NCI-H226 (cell line): ENCODE data around the gene SPRYD4.
"Not testable (repeated sequence)": the region's sequence is repeated elsewhere in the genome, so short reads cannot be mapped to it uniquely, and the experiment has no call there.

ENCODE experiments used
- DNase-seq: peaks from one replicate; pipeline ENCODE4 v3.0.0-alpha.2; 2015

SPRYD4 gene

DNA sequence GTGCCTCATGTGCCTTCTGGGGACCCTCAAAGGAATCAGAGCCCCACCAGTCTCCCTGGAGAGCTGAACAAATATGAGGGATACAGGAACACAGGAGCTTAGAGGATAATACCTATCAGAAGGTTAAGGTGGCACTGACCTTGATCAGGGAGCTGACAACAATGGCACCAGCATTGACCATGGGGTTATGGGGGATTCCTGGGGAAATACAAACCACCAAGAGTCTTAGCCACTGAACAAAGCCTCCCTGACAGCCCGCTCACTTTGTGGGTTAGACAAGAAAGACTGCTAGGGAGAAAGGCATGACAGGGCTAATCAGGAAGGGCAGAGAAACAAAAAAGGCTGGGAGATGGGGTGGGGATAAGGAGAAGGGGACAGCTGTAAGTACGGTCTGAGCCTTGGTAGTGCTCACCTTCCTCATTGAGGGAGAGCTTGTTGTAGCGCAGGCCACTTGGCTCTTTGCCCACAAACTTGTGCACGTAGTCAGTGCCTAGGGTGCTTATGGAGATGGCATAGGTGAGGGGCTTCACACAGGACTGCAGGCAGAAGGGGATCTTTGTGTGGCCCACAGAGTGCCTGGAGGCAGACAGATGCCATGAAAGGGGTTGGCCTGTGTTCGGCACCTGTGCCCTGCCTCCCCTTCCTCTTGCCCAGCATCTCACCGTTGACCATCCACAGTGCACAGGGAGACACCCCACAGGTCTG is 9.3 kb downstream of the SPRYD4 start:
- no peak for DNase-seq

DNA sequence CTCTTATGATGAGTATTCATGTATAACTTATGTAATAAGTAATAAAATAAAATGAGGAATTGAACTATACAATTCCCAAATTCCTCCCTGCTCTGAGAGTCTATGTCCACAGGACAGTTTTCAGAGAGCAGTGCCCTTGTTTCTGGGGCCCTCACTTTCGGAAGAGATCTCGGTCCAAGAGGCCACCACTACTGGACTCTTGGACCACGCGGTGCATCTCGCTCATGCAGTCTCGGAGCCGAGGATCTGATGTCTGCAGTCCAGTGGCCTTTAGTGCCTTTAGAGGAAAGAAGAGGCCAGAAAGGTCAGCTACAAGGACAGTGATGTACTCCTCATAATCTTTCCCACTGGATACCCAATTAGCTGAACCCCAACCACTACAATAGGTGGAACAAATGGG is 11.2 kb downstream of the SPRYD4 start:
- no peak for DNase-seq

DNA sequence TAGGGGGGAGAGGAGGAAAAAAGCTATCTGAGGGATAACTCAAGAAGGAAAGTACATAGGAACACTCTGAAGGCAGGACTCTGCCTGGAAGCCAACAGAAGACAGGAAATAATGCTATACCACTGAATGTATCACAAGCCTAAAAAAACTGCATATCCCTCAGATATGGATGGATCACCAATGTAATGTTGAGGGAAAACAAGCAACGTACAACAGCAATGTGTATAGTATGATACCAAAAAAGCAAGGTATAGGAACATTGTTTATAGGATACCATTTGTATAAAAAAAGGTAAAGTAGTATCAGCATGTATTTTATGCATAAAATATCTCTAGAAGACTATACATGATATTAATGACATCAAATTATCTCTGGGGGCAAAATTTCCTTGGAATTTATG is 16.2 kb downstream of the SPRYD4 start:
- no peak for DNase-seq

DNA sequence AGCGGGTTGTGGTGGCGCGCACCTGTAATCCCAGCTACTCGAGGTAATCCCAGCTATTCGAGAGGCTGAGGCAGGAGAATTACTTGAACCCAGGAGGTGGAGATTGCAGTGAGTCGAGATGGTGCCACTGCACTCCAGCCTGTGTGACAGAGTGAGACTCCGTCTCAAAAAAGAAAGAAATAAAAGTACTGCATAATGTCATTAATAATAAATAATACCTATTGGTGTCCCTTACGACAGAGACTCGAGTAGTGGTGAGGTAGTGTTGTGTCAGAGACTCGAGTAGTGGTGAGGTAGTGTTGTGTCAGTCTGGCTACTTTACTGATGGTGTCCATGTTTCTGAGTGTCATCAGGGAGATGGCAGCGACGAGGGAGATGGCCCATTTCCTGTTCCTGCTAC is 18.3 kb downstream of the SPRYD4 start:
- no peak for DNase-seq

DNA sequence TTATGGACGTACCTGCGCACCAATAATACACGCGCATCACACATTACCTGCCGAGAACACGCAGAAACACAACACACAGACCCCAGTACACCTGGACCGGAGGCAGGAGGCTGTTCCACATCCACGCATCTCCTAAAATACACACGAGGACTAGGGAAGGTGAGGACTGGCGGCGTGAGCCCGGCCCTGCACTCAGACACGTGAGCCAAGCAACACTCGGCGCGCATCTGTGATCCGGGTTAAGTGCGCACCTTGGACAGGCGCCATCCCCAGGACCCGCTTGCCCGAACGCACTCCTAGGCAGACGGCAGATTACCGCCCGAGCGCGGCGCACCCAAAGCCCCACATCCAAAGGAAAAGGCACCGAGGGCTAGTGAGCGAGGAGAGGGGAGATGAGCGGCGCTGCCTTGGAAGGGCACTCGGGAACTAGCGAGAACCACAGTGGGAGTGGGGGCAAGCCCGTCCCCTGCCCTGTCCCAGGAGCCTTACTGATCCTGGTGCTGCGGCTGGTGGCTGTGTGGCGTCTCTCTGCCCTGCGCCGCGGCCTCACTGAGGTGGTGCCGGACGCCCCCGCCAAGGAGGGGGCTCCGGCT is 19.2 kb downstream of the SPRYD4 start:
- no peak for DNase-seq

GRCh38 chr12:56488041-56488955 is 19.9 kb downstream of the SPRYD4 start, which contains the start of gene GLS2:
Gene GLS2 (minus strand): TSS chr12:56488161. CDS start chr12:56488118, 43 bp downstream.
- peak; percentile 55 for DNase-seq

DNA sequence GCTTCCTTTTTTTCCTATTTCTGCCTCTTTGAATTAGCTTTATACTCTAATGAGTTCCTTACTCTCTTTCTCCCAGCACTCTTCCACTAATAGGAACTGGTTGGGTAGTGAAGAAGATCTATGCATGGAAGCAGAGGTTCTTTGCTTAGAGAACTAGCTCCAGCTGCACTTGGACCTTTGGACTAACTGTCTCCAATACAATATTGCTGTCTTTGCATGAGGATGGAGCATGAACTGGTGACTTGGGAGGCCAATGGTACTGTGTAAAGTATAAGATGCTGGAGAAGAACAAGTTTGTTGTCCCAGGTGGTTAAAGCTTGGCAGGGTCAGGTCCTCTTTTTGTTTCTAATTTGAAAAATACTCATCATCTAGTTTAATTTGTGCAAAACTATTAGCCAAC is 22.0 kb downstream of the SPRYD4 start:
- DNase-seq: no peak

GRCh38 chr12:56493409-56494105 is 25.2 kb downstream of the SPRYD4 start:
- DNase-seq: not testable (repeated sequence)

DNA sequence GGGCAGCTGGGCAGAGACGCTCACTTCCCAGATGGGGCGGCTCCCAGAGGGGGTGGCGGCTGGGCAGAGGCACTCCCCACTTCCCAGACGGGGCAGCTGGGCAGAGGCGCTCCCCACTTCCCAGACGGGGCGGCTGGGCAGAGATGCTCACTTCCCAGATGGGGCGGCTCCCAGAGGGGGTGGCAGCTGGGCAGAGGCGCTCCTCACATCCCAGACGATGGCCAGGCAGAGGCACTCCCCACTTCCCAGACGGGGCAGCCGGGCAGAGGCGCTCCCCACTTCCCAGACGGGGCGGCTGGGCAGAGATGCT is 25.7 kb downstream of the SPRYD4 start:
- DNase-seq: not testable (repeated sequence)

- DNase-seq: not testable (repeated sequence)
Observed at GRCh38 chr12:56494481-56494880, 26.1 kb downstream of the SPRYD4 start.

GRCh38 chr12:56496704-56497103 is 28.3 kb downstream of the SPRYD4 start:
- not testable (repeated sequence) for DNase-seq

DNA sequence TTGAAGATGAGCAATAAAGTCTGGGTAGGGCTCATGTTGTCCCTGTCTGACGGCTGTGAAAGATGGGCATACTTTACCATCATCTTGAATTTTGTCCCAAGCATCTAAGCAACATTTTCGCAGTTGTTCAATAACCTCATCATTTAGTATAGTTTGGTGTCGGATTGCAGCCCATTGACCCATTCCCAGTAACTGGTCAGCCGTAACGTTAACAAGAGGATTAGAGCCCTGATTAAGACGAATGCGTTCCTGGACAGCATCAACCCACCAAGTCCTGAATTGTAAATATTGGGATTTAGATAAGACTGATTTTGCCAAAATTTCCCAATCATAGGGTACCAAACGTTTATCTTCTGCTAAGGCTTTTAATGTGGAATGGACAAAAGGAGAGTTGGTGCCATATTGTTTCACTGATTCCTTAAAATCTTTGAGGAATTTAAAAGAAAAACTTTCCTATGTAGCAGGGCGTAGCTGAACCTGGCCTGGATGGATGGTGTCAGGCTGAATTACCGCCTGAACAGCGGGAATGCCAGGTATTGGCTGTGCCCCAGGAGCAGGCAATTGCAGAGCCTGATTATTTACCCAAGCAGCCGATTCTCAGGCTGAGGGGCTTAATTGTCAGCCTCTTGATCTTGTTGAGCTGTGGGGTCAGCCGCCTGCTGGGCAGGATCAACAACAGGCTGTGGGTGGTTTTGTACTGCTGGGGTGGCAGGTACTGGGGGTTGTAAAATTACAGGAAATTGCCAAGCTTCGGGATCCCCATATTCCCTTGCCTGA is 29.9 kb downstream of the SPRYD4 start:
- DNase-seq: not testable (repeated sequence)

- not testable (repeated sequence) for DNase-seq
Observed at GRCh38 chr12:56499452-56499851, 31.1 kb downstream of the SPRYD4 start.

- not testable (repeated sequence) for DNase-seq
Observed at GRCh38 chr12:56499879-56500278, 31.5 kb downstream of the SPRYD4 start.

DNA sequence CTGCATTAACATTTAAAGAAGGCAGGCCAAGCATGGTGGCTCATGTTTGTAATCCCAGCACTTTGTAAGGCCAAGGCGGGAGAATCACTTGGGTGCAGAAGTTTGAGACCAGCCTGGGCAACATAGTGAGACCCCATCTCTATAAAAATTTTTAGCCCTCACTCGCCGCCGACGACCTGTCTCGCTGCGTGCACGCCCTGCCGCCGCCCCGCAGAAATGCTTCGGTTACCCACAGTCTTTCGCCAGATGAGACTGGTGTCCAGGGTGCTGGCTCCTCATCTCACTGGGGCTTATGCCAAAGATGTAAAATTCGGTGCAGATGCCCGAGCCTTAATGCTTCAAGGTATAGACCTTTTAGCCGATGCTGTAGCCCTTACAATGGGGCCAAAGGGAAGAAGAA is 42.4 kb downstream of the SPRYD4 start:
- DNase-seq: no peak

GRCh38 chr12:56514014-56514318 is 45.6 kb downstream of the SPRYD4 start:
- not testable (repeated sequence) for DNase-seq

DNA sequence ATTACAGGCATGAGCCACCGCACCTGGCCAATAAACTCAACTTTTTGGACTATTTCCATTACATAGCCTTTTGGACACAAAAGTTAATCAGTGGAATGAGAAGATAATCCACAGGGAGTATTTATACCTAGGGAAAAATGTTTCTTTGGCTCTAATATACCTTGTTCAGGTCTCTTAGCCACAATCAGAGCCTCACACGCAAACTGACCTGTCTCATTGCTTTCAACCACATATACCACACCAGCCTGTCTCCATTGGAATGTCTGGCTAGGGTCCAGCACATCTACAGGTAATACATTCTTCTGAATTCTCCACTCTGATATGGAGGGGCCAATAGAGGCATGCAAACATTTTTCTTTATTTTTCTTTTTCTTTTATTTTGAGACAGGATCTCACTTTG is 49.5 kb downstream of the SPRYD4 start:
- peak; percentile 80 for DNase-seq

DNA sequence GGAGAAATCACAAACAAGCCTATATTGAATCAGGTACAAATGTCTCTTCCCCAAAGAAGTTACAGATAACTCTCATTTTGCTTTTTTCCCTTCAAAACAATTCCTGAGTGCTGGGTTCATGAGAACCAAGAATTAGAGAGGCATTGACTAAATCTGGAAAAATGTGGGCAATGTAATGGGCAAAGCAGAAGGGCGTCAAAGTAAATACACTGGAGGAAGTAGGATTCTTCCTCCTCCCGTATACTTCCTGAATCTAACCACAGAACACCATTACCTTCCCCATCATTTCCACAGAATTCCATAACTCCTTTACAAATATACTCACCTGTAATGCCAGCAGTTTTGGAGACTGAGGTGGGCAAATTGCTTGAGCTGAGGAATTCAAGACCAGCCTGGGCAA is 50.2 kb downstream of the SPRYD4 start:
- DNase-seq: peak; percentile 82

DNA sequence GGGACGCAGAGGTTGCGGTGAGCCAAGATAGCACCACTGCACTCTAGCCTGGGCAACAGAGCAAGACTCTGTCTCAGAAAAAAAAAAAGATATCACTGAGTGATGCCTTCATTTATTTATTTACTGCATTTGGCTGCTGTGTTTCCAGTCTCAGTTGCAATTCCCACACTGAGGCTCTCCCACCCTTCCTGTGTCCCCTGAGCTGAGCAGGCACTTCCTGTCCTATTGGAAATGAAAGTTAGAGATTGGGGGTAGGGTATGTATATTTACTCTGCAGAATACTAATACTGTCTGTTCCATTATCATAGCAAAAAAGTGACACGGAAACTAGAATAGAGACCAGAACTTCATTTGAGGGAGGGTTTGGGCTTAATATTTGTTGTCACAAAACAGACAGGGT is 51.7 kb downstream of the SPRYD4 start:
- no peak for DNase-seq

DNA sequence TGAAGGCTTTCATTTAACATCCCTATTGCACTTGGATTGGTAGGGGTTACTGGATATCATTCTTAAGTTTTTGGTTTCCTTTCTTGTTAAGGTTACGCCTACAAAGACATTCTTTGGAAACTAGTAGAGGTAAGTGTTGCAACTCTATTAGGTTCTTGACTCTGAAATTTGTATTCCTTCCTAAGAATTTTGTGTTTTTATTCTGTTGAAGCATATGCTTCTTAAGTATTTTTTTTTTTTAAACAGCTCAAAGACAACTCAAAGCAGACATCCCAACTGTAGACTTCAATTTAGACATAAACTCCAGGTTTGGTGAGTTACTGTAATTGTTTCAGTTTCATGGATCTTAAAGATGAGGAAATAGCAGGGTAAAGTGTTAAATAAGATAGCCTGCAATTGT is 52.1 kb downstream of the SPRYD4 start:
- DNase-seq: peak; percentile 21

DNA sequence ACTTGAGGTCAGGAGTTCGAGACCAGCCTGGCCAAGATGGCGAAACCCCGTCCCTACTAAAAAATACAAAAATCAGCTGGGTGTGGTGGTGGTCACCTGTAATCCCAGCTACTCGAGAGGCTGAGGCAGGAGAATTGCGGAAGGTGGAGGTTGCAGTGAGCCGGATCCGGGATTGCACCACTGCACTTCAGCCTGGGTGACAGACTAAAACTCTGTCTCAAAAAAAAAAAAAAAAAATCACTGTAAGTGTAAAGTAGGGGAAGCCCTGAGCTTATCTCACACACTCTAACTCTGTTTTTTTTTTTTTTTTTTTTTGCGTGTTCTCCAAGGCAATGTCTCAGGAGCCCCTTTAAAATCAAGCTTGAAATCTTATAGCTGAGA is 52.8 kb downstream of the SPRYD4 start:
- no peak for DNase-seq

GRCh38 chr12:56521590-56522371 is 53.4 kb downstream of the SPRYD4 start, which contains the start of gene RBMS2:
Gene RBMS2 (plus strand): TSS chr12:56521820. CDS start chr12:56522024, 204 bp downstream.
- DNase-seq: peak; percentile 98
